GM21381 (cell line): Measurements from ENCODE around the gene MAPK8IP3.
"Not testable (repeated sequence)": the region's sequence is repeated elsewhere in the genome, so short reads cannot be mapped to it uniquely, and the experiment has no call there.

Experiments used
- ATAC-seq: cut with Tn5 transposase; IDR thresholded peaks from one replicate; pipeline ENCODE4 v1.9.1; 2021; ENCODE audit warnings: mild to moderate bottlenecking, moderate library complexity; ENCODE audit not compliant: unreplicated experiment

Gene MAPK8IP3

GRCh38 chr16:1794908-1795666 is 89.1 kb downstream of the MAPK8IP3 start:
- ATAC-seq = no peak

GRCh38 chr16:1799263-1799662 is 93.3 kb downstream of the MAPK8IP3 start:
- not testable (repeated sequence) for ATAC-seq

GRCh38 chr16:1800701-1801100 is 94.7 kb downstream of the MAPK8IP3 start:
- ATAC-seq = no peak

- no peak for ATAC-seq
Observed at GRCh38 chr16:1807626-1808025, 101.6 kb downstream of the MAPK8IP3 start.

GRCh38 chr16:1808691-1809090 is 102.7 kb downstream of the MAPK8IP3 start:
- ATAC-seq = no peak

GRCh38 chr16:1809281-1809801 is 103.3 kb downstream of the MAPK8IP3 start:
- no peak for ATAC-seq

GRCh38 chr16:1810106-1810505 is 104.1 kb downstream of the MAPK8IP3 start:
- no peak for ATAC-seq

- ATAC-seq = no peak
Observed at GRCh38 chr16:1810536-1810935, 104.5 kb downstream of the MAPK8IP3 start.

- no peak for ATAC-seq
Observed at GRCh38 chr16:1812732-1813163, 106.8 kb downstream of the MAPK8IP3 start.

- no peak for ATAC-seq
Observed at GRCh38 chr16:1815461-1815860, 109.5 kb downstream of the MAPK8IP3 start.

- no peak for ATAC-seq
Observed at GRCh38 chr16:1816396-1817275, 110.6 kb downstream of the MAPK8IP3 start.

GRCh38 chr16:1817276-1817589 is 111.2 kb downstream of the MAPK8IP3 start:
- ATAC-seq = no peak

- no peak for ATAC-seq
Observed at GRCh38 chr16:1817716-1818115, 111.7 kb downstream of the MAPK8IP3 start.

GRCh38 chr16:1818204-1818872 is 112.3 kb downstream of the MAPK8IP3 start:
- no peak for ATAC-seq

- no peak for ATAC-seq
Observed at GRCh38 chr16:1818873-1819525, 113.0 kb downstream of the MAPK8IP3 start.

- ATAC-seq = no peak
Observed at GRCh38 chr16:1819611-1820010, 113.6 kb downstream of the MAPK8IP3 start.
